ENCODE results near the gene ATP5PB.

DNA sequence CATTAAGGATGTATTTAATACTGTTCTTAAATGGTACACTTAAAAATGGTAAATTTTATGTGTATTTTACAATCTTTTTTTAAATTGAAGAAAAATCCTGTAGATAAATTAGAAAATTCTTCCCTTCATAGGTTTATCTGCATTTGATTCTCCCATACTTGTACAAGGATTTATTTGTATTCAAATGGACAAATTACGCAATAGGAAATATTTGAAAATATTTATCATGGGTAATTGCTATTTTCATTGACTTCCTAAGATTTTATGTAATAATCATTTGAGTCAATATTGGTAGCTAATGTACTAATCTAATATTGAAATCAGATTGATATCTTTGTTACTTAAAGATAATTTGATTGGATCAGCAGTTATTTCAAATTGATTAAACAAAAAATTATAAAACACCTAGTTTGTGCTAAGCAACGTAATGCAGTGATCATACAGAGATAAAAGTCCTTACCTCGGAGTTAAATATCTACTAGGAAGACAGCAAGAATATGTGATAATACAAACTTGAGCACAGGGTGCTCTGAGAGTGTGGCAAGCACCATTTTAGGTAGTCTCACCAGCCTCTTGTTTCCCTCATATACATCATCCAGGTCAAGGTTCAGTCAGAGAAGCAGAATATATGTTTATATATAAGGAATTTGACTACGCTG, 13.2 kb downstream of the ATP5PB start:
- no peak for TF ChIP-seq POLR2A (IDR thresholded peaks at IDR 0.05; ENCODE audit: extremely low read depth, insufficient read length)
- TF ChIP-seq, protein P1, sequence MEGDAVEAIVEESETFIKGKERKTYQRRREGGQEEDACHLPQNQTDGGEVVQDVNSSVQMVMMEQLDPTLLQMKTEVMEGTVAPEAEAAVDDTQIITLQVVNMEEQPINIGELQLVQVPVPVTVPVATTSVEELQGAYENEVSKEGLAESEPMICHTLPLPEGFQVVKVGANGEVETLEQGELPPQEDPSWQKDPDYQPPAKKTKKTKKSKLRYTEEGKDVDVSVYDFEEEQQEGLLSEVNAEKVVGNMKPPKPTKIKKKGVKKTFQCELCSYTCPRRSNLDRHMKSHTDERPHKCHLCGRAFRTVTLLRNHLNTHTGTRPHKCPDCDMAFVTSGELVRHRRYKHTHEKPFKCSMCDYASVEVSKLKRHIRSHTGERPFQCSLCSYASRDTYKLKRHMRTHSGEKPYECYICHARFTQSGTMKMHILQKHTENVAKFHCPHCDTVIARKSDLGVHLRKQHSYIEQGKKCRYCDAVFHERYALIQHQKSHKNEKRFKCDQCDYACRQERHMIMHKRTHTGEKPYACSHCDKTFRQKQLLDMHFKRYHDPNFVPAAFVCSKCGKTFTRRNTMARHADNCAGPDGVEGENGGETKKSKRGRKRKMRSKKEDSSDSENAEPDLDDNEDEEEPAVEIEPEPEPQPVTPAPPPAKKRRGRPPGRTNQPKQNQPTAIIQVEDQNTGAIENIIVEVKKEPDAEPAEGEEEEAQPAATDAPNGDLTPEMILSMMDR (IDR thresholded peaks at IDR 0.05; ENCODE audit: low read depth, low read length): no peak
- TF ChIP-seq, protein P2, sequence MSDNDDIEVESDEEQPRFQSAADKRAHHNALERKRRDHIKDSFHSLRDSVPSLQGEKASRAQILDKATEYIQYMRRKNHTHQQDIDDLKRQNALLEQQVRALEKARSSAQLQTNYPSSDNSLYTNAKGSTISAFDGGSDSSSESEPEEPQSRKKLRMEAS (IDR thresholded peaks at IDR 0.05; ENCODE audit: low read depth, low read length): no peak

Data from NB4 (cell line).